ENCODE data around the gene ACP7. TPM values are rescaled to one million over a fixed set of nuclear protein-coding genes. Genes with fewer than 3 reads are reported as not detected.

The ACP7 gene
- total and polyA plus RNA-seq, 2 of the 8 experiments (the other 6 are each of a cell fraction or from before 2014, with no cell fraction given) = 0.27 to 0.50 TPM

- CTCF ChIA-PET (ENCODE audit: partially characterized antibody) = interaction anchor here (0.6 to 5.8 kb wide), 50 partner anchors 8 to 263 kb away, joined by 3 to 53 read pairs (median 4); partner anchors contain the start of genes ACP7 and NCCRP1
Measured at GRCh38 chr19:39110263-39110967, 26.2 kb downstream of the ACP7 start.

More at GRCh38 chr19:39110263-39110967, 26.2 kb downstream of the ACP7 start:
- no peaks in the 10 kb centered on the region for H3K27me3 ChIP-seq (replicated peaks in 1 of 4; ENCODE audit: control insufficient read depth in 3 of 4, extremely low read depth in 1 of 4, insufficient read depth in 3 of 4, low read length in 3 of 4)
- H2BK5ac ChIP-seq (ENCODE audit: low read depth, low read length) = no peak overlapping the region
- no peaks in the 10 kb centered on the region for H3K23me2 ChIP-seq (ENCODE audit: low read depth, low read length)
- H3K4me1 ChIP-seq (replicated peaks in 1 of 4; ENCODE audit: control insufficient read depth in 3 of 4, insufficient read depth in 4 of 4, low read length in 3 of 4) = peaks cover 0 to 5% (median 0%) of the 10 kb centered on the region in 4 experiments; a peak in 3 of 7 replicates
- H2BK15ac ChIP-seq (ENCODE audit: low read length) = no peak overlapping the region
- H3K9me3 ChIP-seq (ENCODE audit: insufficient read depth in 2 of 2, low read depth in 1 of 2, low read length in 1 of 2) = no peaks in the 10 kb centered on the region
- POLR2A ChIA-PET (ENCODE audit: partially characterized antibody) = interaction anchor here (1.0 to 1.5 kb wide), 2 partner anchors 12 to 280 kb away, joined by 3 read pairs; partner anchors contain the start of genes MED29 and PAF1
- H3K4me2 ChIP-seq (ENCODE audit: insufficient read depth in 1 of 2, low read depth in 2 of 2, low read length in 2 of 2) = no peak overlapping the region
- H3K79me2 ChIP-seq (ENCODE audit: control insufficient read depth in 1 of 2, insufficient read depth in 2 of 2, low read length in 2 of 2) = no peaks in the 10 kb centered on the region
- DNase-seq (ENCODE audit: low read depth in 1 of 2, low spot score in 2 of 2) (peak in 1 of 2 experiments; percentile 92), FAIRE-seq (peak; percentile 36)
- H3K14ac ChIP-seq (ENCODE audit: insufficient read length) = no peak overlapping the region
- H4K91ac ChIP-seq (replicated peaks; ENCODE audit: insufficient read length, low read length) = no peak overlapping the region
- no peak overlapping the region for H2AK5ac ChIP-seq (ENCODE audit: low read depth, low read length)
- TF ChIP-seq YY1 (IDR thresholded peaks at IDR 0.05; ENCODE audit: low read depth, low read length) (peak; percentile 77), GABPA (IDR thresholded peaks at IDR 0.05; ENCODE audit: borderline replicate concordance, insufficient read depth, low read length) (0 out of 2 replicates have a peak, but pooled peaks have one; percentile 26), RAD21 (IDR thresholded peaks at IDR 0.05 in 1 of 2, conservative IDR thresholded peaks at IDR 0.05 in 1 of 2; ENCODE audit: low read depth in 2 of 2, low read length in 2 of 2) (peak; percentile 73 to 82), E2F6 (IDR thresholded peaks at IDR 0.05) (no peak), RNF2 (IDR thresholded peaks at IDR 0.05; ENCODE audit: borderline replicate concordance, low read depth, low read length, missing control alignments, poor library complexity, severe bottlenecking) (no peak), CREB1 (IDR thresholded peaks at IDR 0.05) (peak; percentile 68)
- TF ChIP-seq, protein P1, sequence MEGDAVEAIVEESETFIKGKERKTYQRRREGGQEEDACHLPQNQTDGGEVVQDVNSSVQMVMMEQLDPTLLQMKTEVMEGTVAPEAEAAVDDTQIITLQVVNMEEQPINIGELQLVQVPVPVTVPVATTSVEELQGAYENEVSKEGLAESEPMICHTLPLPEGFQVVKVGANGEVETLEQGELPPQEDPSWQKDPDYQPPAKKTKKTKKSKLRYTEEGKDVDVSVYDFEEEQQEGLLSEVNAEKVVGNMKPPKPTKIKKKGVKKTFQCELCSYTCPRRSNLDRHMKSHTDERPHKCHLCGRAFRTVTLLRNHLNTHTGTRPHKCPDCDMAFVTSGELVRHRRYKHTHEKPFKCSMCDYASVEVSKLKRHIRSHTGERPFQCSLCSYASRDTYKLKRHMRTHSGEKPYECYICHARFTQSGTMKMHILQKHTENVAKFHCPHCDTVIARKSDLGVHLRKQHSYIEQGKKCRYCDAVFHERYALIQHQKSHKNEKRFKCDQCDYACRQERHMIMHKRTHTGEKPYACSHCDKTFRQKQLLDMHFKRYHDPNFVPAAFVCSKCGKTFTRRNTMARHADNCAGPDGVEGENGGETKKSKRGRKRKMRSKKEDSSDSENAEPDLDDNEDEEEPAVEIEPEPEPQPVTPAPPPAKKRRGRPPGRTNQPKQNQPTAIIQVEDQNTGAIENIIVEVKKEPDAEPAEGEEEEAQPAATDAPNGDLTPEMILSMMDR (IDR thresholded peaks at IDR 0.05; ENCODE audit: control extremely low read depth in 1 of 3, insufficient read depth in 1 of 3, low read depth in 1 of 3, low read length in 3 of 3) = peak; percentile 79 to 87 (median 82)
- no peak overlapping the region for H3K4me3 ChIP-seq (ENCODE audit: extremely low read depth in 1 of 4, insufficient read depth in 2 of 4, low read depth in 3 of 4, low read length in 4 of 4)
- no peak overlapping the region for H3K9ac ChIP-seq (replicated peaks in 1 of 4; ENCODE audit: extremely low read depth in 1 of 4, low read depth in 3 of 4, low read length in 3 of 4)
- no peaks in the 10 kb centered on the region for H3K79me1 ChIP-seq (ENCODE audit: low read depth, low read length)
- H2BK12ac ChIP-seq (ENCODE audit: low read depth, low read length) = no peak overlapping the region
- H2AFZ ChIP-seq (ENCODE audit: low read length) = no peak overlapping the region
- H3K56ac ChIP-seq (replicated peaks; ENCODE audit: insufficient read length, low read depth, low read length) = no peak overlapping the region
- no peaks in the 10 kb centered on the region for H4K20me1 ChIP-seq (replicated peaks in 1 of 2; ENCODE audit: control insufficient read depth in 1 of 2, insufficient read depth in 2 of 2, low read length in 2 of 2)
- no peak overlapping the region for H3K23ac ChIP-seq (ENCODE audit: insufficient read length)
- WGBS, 2 experiments (ENCODE audit: extremely low coverage in 1 of 2, insufficient coverage in 1 of 2, insufficient read length in 1 of 2, insufficient replicate concordance in 2 of 2, low coverage in 1 of 2, low lambda C conversion rate in 2 of 2, missing lambda C conversion rate in 1 of 2) = 27% methylated on average over 15 of the region's 16 CpGs; no CpG with 5 or more reads in 1 of the 2 experiments
- H3K36me3 ChIP-seq (ENCODE audit: control insufficient read depth in 2 of 4, insufficient read depth in 4 of 4, low read length in 3 of 4) = no peaks in the 10 kb centered on the region
- H2BK20ac ChIP-seq (ENCODE audit: low read length) = no peak overlapping the region; the same call in 1 of the 2 replicates
- H4K8ac ChIP-seq (ENCODE audit: extremely low read depth, insufficient read depth, low read length) = no peak overlapping the region; the same call in 1 of the 2 replicates
- no peak overlapping the region for H3K27ac ChIP-seq (ENCODE audit: low read depth, low read length)
- H3K4ac ChIP-seq (replicated peaks; ENCODE audit: insufficient read length, low read depth, low read length) = no peak overlapping the region
- H4K5ac ChIP-seq (ENCODE audit: insufficient read length, low read depth, low read length) = no peak overlapping the region
- H3K18ac ChIP-seq (ENCODE audit: extremely low read depth, low read length) = no peak overlapping the region
- peak overlapping the region; percentile 80 for H2BK120ac ChIP-seq (replicated peaks; ENCODE audit: low read depth, low read length)
